GM23338 (cell line): Measurements from ENCODE around the gene COL21A1. TPM values are rescaled to one million over a fixed set of nuclear protein-coding genes. Genes with fewer than 3 reads are reported as not detected.

Experiments
- ATAC-seq: fragments of 200-7000 bp; cut with Tn5 transposase; 3 replicates; pipeline ENCODE4 v1.9.1; 2020
- DNase-seq: peaks from one replicate; pipeline ENCODE4 v3.0.0-alpha.2; 2015; ENCODE audit warnings: low spot score
- H2AFZ ChIP-seq: fragments of 200-600 bp; sonication (generic); 2 replicates; pipeline ENCODE4 v1.8.0; 2016; ENCODE audit warnings: antibody characterized with exemption, mild to moderate bottlenecking, moderate library complexity
- H3F3A ChIP-seq: fragments of 200-600 bp; sonication (generic); replicated peaks from 2 replicates; pipeline ENCODE4 v1.8.0; 2017; ENCODE audit warnings: antibody characterized with exemption, mixed run types, low read depth
- H3K27ac ChIP-seq: fragments of 200-600 bp; sonication (generic); 2 replicates; pipeline ENCODE4 v1.6.1; 2016; ENCODE audit warnings: low read depth
- H3K27me3 ChIP-seq: fragments of 200-600 bp; sonication (generic); 2 replicates; pipeline ENCODE4 v1.8.0; 2016; ENCODE audit warnings: mild to moderate bottlenecking, mixed run types, moderate library complexity; ENCODE audit not compliant: insufficient read depth
- H3K36me3 ChIP-seq: fragments of 200-600 bp; sonication (generic); 2 replicates; pipeline ENCODE4 v1.8.0; 2016; ENCODE audit warnings: mild to moderate bottlenecking; ENCODE audit not compliant: insufficient read depth
- H3K4me1 ChIP-seq: fragments of 200-600 bp; sonication (generic); 2 replicates; pipeline ENCODE4 v1.8.0; 2016; ENCODE audit warnings: mild to moderate bottlenecking, moderate library complexity; ENCODE audit not compliant: insufficient read depth
- H3K4me2 ChIP-seq: fragments of 200-600 bp; sonication (generic); 2 replicates; pipeline ENCODE4 v1.7.1; 2017; ENCODE audit warnings: mixed run types
- H3K4me3 ChIP-seq: fragments of 200-600 bp; sonication (generic); 2 replicates; pipeline ENCODE4 v1.6.1; 2016; ENCODE audit warnings: mixed run types
- H3K79me2 ChIP-seq: fragments of 200-600 bp; sonication (generic); replicated peaks from 2 replicates; pipeline ENCODE4 v1.8.0; 2017; ENCODE audit warnings: mild to moderate bottlenecking; ENCODE audit not compliant: insufficient read depth
- H3K9me2 ChIP-seq: fragments of 200-600 bp; sonication (generic); 2 replicates; pipeline ENCODE4 v1.8.0; 2017; ENCODE audit not compliant: insufficient read depth
- H4K20me1 ChIP-seq: fragments of 200-600 bp; sonication (generic); replicated peaks from 2 replicates; pipeline ENCODE4 v1.8.0; 2017; ENCODE audit warnings: mild to moderate bottlenecking; ENCODE audit not compliant: insufficient read depth
- H3K27ac Mint-ChIP-seq: 2 replicates; pipeline ENCODE4 v1.8.0; 2020; ENCODE audit warnings: inconsistent platforms, mild to moderate bottlenecking, moderate library complexity, mixed read lengths
- H3K27me3 Mint-ChIP-seq: 3 replicates; pipeline ENCODE4 v1.8.0; 2022; ENCODE audit warnings: low read depth, mild to moderate bottlenecking, moderate library complexity, mixed read lengths, inconsistent platforms; ENCODE audit not compliant: insufficient read depth, poor library complexity
- H3K36me3 Mint-ChIP-seq: 3 replicates; pipeline ENCODE4 v1.8.0; 2021; ENCODE audit warnings: low read depth, mild to moderate bottlenecking, inconsistent platforms, moderate library complexity, mixed read lengths
- H3K4me1 Mint-ChIP-seq: 3 replicates; pipeline ENCODE4 v1.8.0; 2020; ENCODE audit warnings: mild to moderate bottlenecking, inconsistent platforms, mixed read lengths
- H3K4me3 Mint-ChIP-seq: 3 replicates; pipeline ENCODE4 v1.8.0; 2021; ENCODE audit warnings: moderate library complexity, mild to moderate bottlenecking, inconsistent platforms, mixed read lengths
- H3K9me3 Mint-ChIP-seq: 3 replicates; pipeline ENCODE4 v1.8.0; 2020; ENCODE audit warnings: moderate library complexity, mild to moderate bottlenecking, inconsistent platforms, mixed read lengths
- CREB1 ChIP-seq: fragments of 250-450 bp; sonication (Bioruptor Pico); IDR thresholded peaks from 2 replicates; pipeline ENCODE4 v1.5.0; 2020; ENCODE audit warnings: low read depth, mild to moderate bottlenecking, moderate library complexity
- CTCF ChIP-seq, 2 experiments: fragments of 200-600 bp in 1 of 2; sonication (generic) in 1 of 2; conservative IDR thresholded peaks; 2 replicates each; pipeline versions ENCODE4 v1.5.1 to v1.6.1; 2016 to 2017; ENCODE audit warnings: antibody characterized with exemption in 2 of 2, low read depth in 2 of 2, mild to moderate bottlenecking in 2 of 2, moderate library complexity in 1 of 2
- ETS1 ChIP-seq: IDR thresholded peaks from 2 replicates; pipeline ENCODE4 v1.6.1; 2016; ENCODE audit warnings: antibody characterized with exemption
- EZH2 ChIP-seq: fragments of 200-600 bp; sonication (generic); IDR thresholded peaks from one replicate; pipeline ENCODE4 v1.8.0; 2017; ENCODE audit warnings: antibody characterized with exemption, mild to moderate bottlenecking, low read depth; ENCODE audit not compliant: unreplicated experiment
- EZH2phosphoT487 ChIP-seq: fragments of 200-600 bp; sonication (generic); IDR thresholded peaks from one replicate; pipeline ENCODE4 v1.8.1; 2018; ENCODE audit warnings: antibody characterized with exemption; ENCODE audit not compliant: unreplicated experiment
- JUNB ChIP-seq: IDR thresholded peaks from one replicate; pipeline ENCODE4 v1.6.1; 2016; ENCODE audit warnings: antibody characterized with exemption; ENCODE audit not compliant: unreplicated experiment
- NANOG ChIP-seq: IDR thresholded peaks from 2 replicates; pipeline ENCODE4 v1.6.1; 2016; ENCODE audit warnings: antibody characterized with exemption, borderline replicate concordance
- POLR2AphosphoS5 ChIP-seq: IDR thresholded peaks from 2 replicates; pipeline ENCODE4 v1.6.1; 2016; ENCODE audit warnings: antibody characterized with exemption, low read depth
- REST ChIP-seq: IDR thresholded peaks from one replicate; pipeline ENCODE4 v1.6.1; 2018; ENCODE audit warnings: antibody characterized with exemption; ENCODE audit not compliant: unreplicated experiment
- STAT1 ChIP-seq: IDR thresholded peaks from one replicate; pipeline ENCODE4 v1.6.1; 2016; ENCODE audit warnings: antibody characterized with exemption; ENCODE audit not compliant: unreplicated experiment
- ZNF114 ChIP-seq: fragments of 250-450 bp; sonication (Bioruptor Pico); IDR thresholded peaks from 2 replicates; pipeline ENCODE4 v1.5.0; 2020; ENCODE audit warnings: mild to moderate bottlenecking, moderate library complexity
- ZNF331 ChIP-seq: fragments of 250-450 bp; sonication (Bioruptor Pico); IDR thresholded peaks from 2 replicates; pipeline ENCODE4 v1.5.0; 2020; ENCODE audit warnings: low read depth, mild to moderate bottlenecking, moderate library complexity
- ZNF462 ChIP-seq: fragments of 250-450 bp; sonication (Bioruptor Pico); IDR thresholded peaks from 2 replicates; pipeline ENCODE4 v1.5.0; 2020; ENCODE audit warnings: mild to moderate bottlenecking, moderate library complexity
- polyA plus RNA-seq: library from polyadenylated mRNA; unstranded; fragments of >200 nt; fragmentation: Nextera tagmentation; extraction: Ambion mirVana; gene quantifications from 2 replicates; pipeline ENCODE4 v1.2.1, GENCODE V29; 2016
- total RNA-seq: library from RNA; depleted of rRNA; stranded (reverse); fragments of >200 nt; shearing (Covaris generic); gene quantifications from 2 replicates; pipeline ENCODE4 v1.2.3, GENCODE V29; 2014

COL21A1 gene
- total and polyA plus RNA-seq, 2 experiments from 2014 or later, result 5.0 to 6.2 TPM

- TF ChIP-seq EZH2phosphoT487 (no peak), POLR2AphosphoS5 (no peak), EZH2 (no peak), ETS1 (no peak), REST (no peak), CREB1 (no peak), ZNF462 (CRISPR knock-in tag) (no peak), ZNF331 (no peak), ZNF114 (CRISPR knock-in tag) (no peak), JUNB (no peak), STAT1 (no peak), CTCF (conservative IDR thresholded peaks at IDR 0.05; ENCODE audit: low read depth in 2 of 2) (no peak), NANOG (no peak)
- Histone ChIP-seq H4K20me1 (no peaks in the 10 kb centered on the region), H3K79me2 (no peaks in the 10 kb centered on the region), H3K4me2 (no peak overlapping the region), H3K27me3 (no peaks in the 10 kb centered on the region), H2AFZ (no peak overlapping the region), H3K4me1 (0 out of 2 replicates have a peak, but pooled peaks cover 4% of the 10 kb centered on the region), H3K9me2 (peaks cover 16% of the 10 kb centered on the region), H3F3A (no peaks in the 10 kb centered on the region), H3K27ac (no peak overlapping the region), H3K36me3 (no peaks in the 10 kb centered on the region), H3K4me3 (no peak overlapping the region)
- H3K27me3 Mint-ChIP-seq, result no peaks in the 10 kb centered on the region
- H3K36me3 Mint-ChIP-seq, result 0 out of 3 replicates have a peak, but pooled peaks cover 3% of the 10 kb centered on the region
- H3K27ac Mint-ChIP-seq, result no peak overlapping the region
- H3K9me3 Mint-ChIP-seq, result peaks cover 2% of the 10 kb centered on the region; the same call in 2 of the 3 replicates
- H3K4me1 Mint-ChIP-seq, result no peaks in the 10 kb centered on the region
- DNase-seq, result no peak
- no peak for ATAC-seq
- no peak overlapping the region for H3K4me3 Mint-ChIP-seq
Measured at GRCh38 chr6:56145616-56146015, 101.8 kb downstream of the COL21A1 start.
